Right lobe of liver (tissue), 6 donors: ENCODE measurements around the gene SMAD4. TPM values are rescaled to one million over a fixed set of nuclear protein-coding genes. Genes with fewer than 3 reads are reported as not detected.
"Not testable (repeated sequence)": the region's sequence is repeated elsewhere in the genome, so short reads cannot be mapped to it uniquely, and the experiment has no call there.

ENCODE experiments used
- ATAC-seq, 4 donors: fragments of 200-7000 bp; cut with Tn5 transposase; one replicate each; pipeline ENCODE4 v1.9.1; 2020; ENCODE audit warnings: mild to moderate bottlenecking in 4 of 4, moderate library complexity in 4 of 4
- DNase-seq, 3 donors: peaks; one replicate each; pipeline ENCODE4 v3.0.0-alpha.2; 2020
- H3K27ac ChIP-seq, 3 donors: fragments of 200-600 bp; one replicate each; pipeline ENCODE4 v1.8.0; 2022
- H3K27me3 ChIP-seq, 2 donors: fragments of 200-600 bp; one replicate each; pipeline ENCODE4 v1.8.0; 2022
- H3K36me3 ChIP-seq, 4 donors: fragments of 200-600 bp; sonication (generic) in 1 of 4; one replicate each; pipeline versions ENCODE4 v1.5.1 to v1.8.0; 2017 to 2022; ENCODE audit warnings: control low read depth in 1 of 4
- H3K4me1 ChIP-seq, 4 donors: fragments of 200-600 bp; sonication (generic) in 1 of 4; one replicate each; pipeline versions ENCODE4 v1.5.1 to v1.8.0; 2017 to 2022; ENCODE audit warnings: control low read depth in 1 of 4
- H3K4me3 ChIP-seq, 3 donors: fragments of 200-600 bp; one replicate each; pipeline ENCODE4 v1.8.0; 2022
- H3K9me3 ChIP-seq, 4 donors: fragments of 200-600 bp; sonication (generic) in 1 of 4; one replicate each; pipeline versions ENCODE4 v1.5.1 to v1.8.0; 2017 to 2022; ENCODE audit warnings: control low read depth in 1 of 4
- CTCF ChIP-seq, 4 donors: fragments of 200-600 bp in 3 of 4; fragments of 450-650 bp in 1 of 4; IDR thresholded peaks; one replicate each; pipeline versions ENCODE4 v1.5.1 to v1.8.0; 2016 to 2022; ENCODE audit warnings: antibody characterized with exemption in 4 of 4, mild to moderate bottlenecking in 2 of 4
- POLR2A ChIP-seq: fragments of 450-650 bp; IDR thresholded peaks from one replicate; pipeline ENCODE4 v1.6.1; 2017; ENCODE audit warnings: antibody characterized with exemption, mild to moderate bottlenecking
- WGBS: methylation state at CpG from one replicate; pipeline ENCODE4 v1.1.6; 2018; ENCODE audit warnings: low coverage, low lambda C conversion rate; ENCODE audit not compliant: insufficient coverage; ENCODE audit errors: missing lambda C conversion rate; 5-methylcytosine and 5-hydroxymethylcytosine counted together
- intact Hi-C, 2 donors: fragments of 100-400 bp; cut with DNase I; formaldehyde crosslinking; loops; one replicate each; pipeline versions ENCODE4 v1.11.2 to v1.14.1; 2022
- total RNA-seq, 6 experiments: library from RNA; depleted of rRNA in 2 of 6; stranded (reverse); fragments of >200 nt in 2 of 6; fragmentation: NEBNext Ultra II Directional in 3 of 6; extraction: Animal tissue kit (Norgen Biotek cat#: 25700) in 3 of 6; gene quantifications; one replicate each; pipeline versions ENCODE4 v1.1.0 to v1.2.4, GENCODE V29; 2016 to 2023
- donor health status: DM: no; HTN: yes; CAD: no.
- donor health status: DM: no; HTN: no; CAD: no.
- donor health status: DM: no; HTN: no; CAD: no.
- donor health status: DM: no; HTN: yes; CAD: no.
- donor health status: DM: no; HTN: yes; CAD: no.

Gene SMAD4
- total RNA-seq, 6 experiments from 2014 or later, result 40.8 to 71.9 (median 56.6) TPM

GRCh38 chr18:51091270-51091669 lies 61.3 kb downstream of the SMAD4 start:
- WGBS, result 53% methylated on average over 3 of the region's 5 CpGs
- H3K36me3 ChIP-seq, result peaks cover 0 to 4% (median under 1%) of the 10 kb centered on the region in 4 donors
- ATAC-seq (no peak), DNase-seq (no peak)
- intact Hi-C loops, result no loop called here
- no peak overlapping the region for H3K27ac ChIP-seq
- no peak for TF ChIP-seq POLR2A
- TF ChIP-seq CTCF (IDR thresholded peaks at IDR 0.05), result no peak
- H3K4me3 ChIP-seq, result no peak overlapping the region
- H3K27me3 ChIP-seq, result no peaks in the 10 kb centered on the region
- peaks cover 0 to 7% (median 0%) of the 10 kb centered on the region in 4 donors for H3K9me3 ChIP-seq
- H3K4me1 ChIP-seq, result no peaks in the 10 kb centered on the region

- ATAC-seq (peak in 3 of 4 donors; percentile 24 to 43 (median 33)), DNase-seq (no peak)
- no peaks in the 10 kb centered on the region for H3K4me1 ChIP-seq
- peaks cover 0 to 7% (median 0%) of the 10 kb centered on the region in 4 donors for H3K9me3 ChIP-seq
- no peaks in the 10 kb centered on the region for H3K36me3 ChIP-seq
- intact Hi-C loops, result no loop called here
- no CpG with 5 or more reads among the region's 2 CpGs for WGBS
- H3K27me3 ChIP-seq, result no peaks in the 10 kb centered on the region
- H3K27ac ChIP-seq, result no peak overlapping the region
- TF ChIP-seq CTCF (IDR thresholded peaks at IDR 0.05) (no peak), POLR2A (no peak)
- H3K4me3 ChIP-seq, result no peak overlapping the region
Measured at GRCh38 chr18:51092117-51092516, 62.1 kb downstream of the SMAD4 start.

- 100% methylated on average over 1 of the region's 1 CpG for WGBS
- intact Hi-C loops, result not testable (repeated sequence)
Measured at GRCh38 chr18:51092967-51093366, 63.0 kb downstream of the SMAD4 start.

GRCh38 chr18:51097021-51097822 lies 67.2 kb downstream of the SMAD4 start:
- H3K4me3 ChIP-seq, result no peak overlapping the region
- no peaks in the 10 kb centered on the region for H3K9me3 ChIP-seq
- intact Hi-C loops, result no loop called here
- no peak for TF ChIP-seq POLR2A
- TF ChIP-seq CTCF (IDR thresholded peaks at IDR 0.05), result no peak
- ATAC-seq, result peak in 1 of 4 donors; percentile 6
- no peaks in the 10 kb centered on the region for H3K36me3 ChIP-seq
- no peaks in the 10 kb centered on the region for H3K4me1 ChIP-seq
- no peaks in the 10 kb centered on the region for H3K27me3 ChIP-seq
- no peak for DNase-seq
- H3K27ac ChIP-seq, result no peak overlapping the region
- WGBS, result 80% methylated on average over 5 of the region's 6 CpGs

More at GRCh38 chr18:51092967-51093366, 63.0 kb downstream of the SMAD4 start:
- not testable (repeated sequence) for ATAC-seq, H3K4me1 ChIP-seq, H3K27ac ChIP-seq, H3K36me3 ChIP-seq, DNase-seq, H3K9me3 ChIP-seq, H3K4me3 ChIP-seq, H3K27me3 ChIP-seq

GRCh38 chr18:51098082-51098481 lies 68.1 kb downstream of the SMAD4 start:
- no peak for TF ChIP-seq CTCF (IDR thresholded peaks at IDR 0.05)
- no peak for TF ChIP-seq POLR2A
- ATAC-seq (peak in 3 of 4 donors; percentile 39 to 70 (median 50)), DNase-seq (no peak)
- H3K4me3 ChIP-seq, result no peak overlapping the region
- WGBS, result 72% methylated on average over 3 of the region's 5 CpGs
- no peaks in the 10 kb centered on the region for H3K36me3 ChIP-seq
- no peak overlapping the region for H3K27ac ChIP-seq
- no peaks in the 10 kb centered on the region for H3K9me3 ChIP-seq
- intact Hi-C loops, result no loop called here
- no peaks in the 10 kb centered on the region for H3K27me3 ChIP-seq
- H3K4me1 ChIP-seq, result no peaks in the 10 kb centered on the region
